Stimulated activated CD4-positive, alpha-beta T cell treated with anti-CD3 and anti-CD28 coated beads, Interleukin-2, amount 100 ng/mL, for 24 hours (primary cell): ENCODE measurements around the gene H1-8.

Source experiments
- DNase-seq, 2 donors: peaks; one replicate each; pipeline ENCODE4 v3.0.0-alpha.2; 2020

Gene H1-8

GRCh38 chr3:129596194-129597086, 53.5 kb downstream of the H1-8 start:
- no peak for DNase-seq

DNA sequence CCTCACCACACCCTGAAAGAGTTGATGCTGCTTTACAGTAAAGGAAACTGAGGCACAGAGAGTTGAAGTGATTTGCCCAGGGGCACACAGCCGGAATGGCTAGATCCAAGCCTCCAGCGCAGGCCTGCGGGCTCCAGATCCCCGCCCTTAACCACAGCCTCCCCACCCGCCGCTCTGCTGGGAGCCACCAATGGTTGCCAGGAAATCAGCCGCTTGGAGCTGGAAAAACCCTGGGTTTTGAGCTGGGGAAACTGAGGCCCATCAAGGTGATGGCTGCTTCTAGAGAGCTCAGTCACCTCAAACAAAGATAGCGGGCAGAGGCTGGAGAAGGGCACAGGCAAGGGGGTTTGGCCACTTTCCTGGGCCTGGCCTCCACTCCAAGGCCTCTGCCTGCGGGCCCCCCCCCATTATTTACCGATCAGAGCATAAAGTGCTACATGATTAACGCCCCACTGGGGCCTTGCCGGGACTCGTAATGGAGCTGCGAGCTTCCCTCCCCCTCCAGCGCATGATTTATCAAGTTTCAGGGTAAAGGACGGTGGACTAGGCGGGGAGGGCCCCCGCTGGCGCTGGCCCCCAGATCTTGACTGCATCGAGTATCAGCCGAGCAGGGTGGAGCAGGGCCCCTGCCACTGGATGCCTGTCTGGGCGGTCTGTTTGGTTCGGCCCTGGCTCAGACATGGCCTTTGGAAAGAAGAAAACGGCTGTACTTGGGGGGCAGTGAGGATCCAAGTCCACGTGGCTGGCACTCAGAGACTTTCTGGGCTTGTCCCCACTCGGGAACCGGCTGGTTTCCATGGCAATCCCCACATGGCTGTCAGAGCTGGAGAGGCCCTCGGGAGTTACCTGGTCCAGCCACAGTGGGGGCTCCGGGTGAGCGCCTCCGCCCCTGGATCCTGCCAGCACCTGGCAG, 54.4 kb downstream of the H1-8 start:
- DNase-seq: no peak

GRCh38 chr3:129598000-129598381, 55.0 kb downstream of the H1-8 start:
- DNase-seq: no peak

- DNase-seq: no peak
Measured at GRCh38 chr3:129598484-129598883, 55.5 kb downstream of the H1-8 start.

GRCh38 chr3:129599073-129599472, 56.1 kb downstream of the H1-8 start:
- no peak for DNase-seq

- no peak for DNase-seq
Measured at GRCh38 chr3:129599607-129600006, 56.6 kb downstream of the H1-8 start.

- DNase-seq: no peak
Measured at GRCh38 chr3:129600348-129600747, 57.4 kb downstream of the H1-8 start.
